Liver (tissue), 9 donors: ENCODE measurements around the gene OTUD5. TPM values are rescaled to one million over a fixed set of nuclear protein-coding genes. Genes with fewer than 3 reads are reported as not detected.

Experiments
- DNase-seq: peaks from one replicate; pipeline ENCODE4 v3.0.0-alpha.2; 2017; ENCODE audit warnings: low spot score
- H3K27ac ChIP-seq, 2 donors: one replicate each; pipeline ENCODE4 v1.7.0; 2013; ENCODE audit warnings: inconsistent platforms in 2 of 2, low read length in 2 of 2, control low read depth in 1 of 2, low read depth in 1 of 2, mild to moderate bottlenecking in 1 of 2
- H3K27me3 ChIP-seq, 4 donors: one replicate each; pipeline versions ENCODE4 v1.6.1 to v1.7.0; 2013; ENCODE audit warnings: low read length in 3 of 4, inconsistent platforms in 1 of 4, mild to moderate bottlenecking in 1 of 4, moderate library complexity in 1 of 4; ENCODE audit not compliant: control insufficient read depth in 4 of 4, insufficient read depth in 4 of 4
- H3K36me3 ChIP-seq, 4 donors: one replicate each; pipeline versions ENCODE4 v1.6.1 to v1.7.0; 2013; ENCODE audit warnings: low read length in 3 of 4, mild to moderate bottlenecking in 3 of 4, low read depth in 1 of 4, moderate library complexity in 1 of 4; ENCODE audit not compliant: control insufficient read depth in 4 of 4, insufficient read depth in 3 of 4
- H3K4me1 ChIP-seq, 4 donors: one replicate each; pipeline versions ENCODE4 v1.6.1 to v1.7.0; 2013; ENCODE audit warnings: low read length in 3 of 4, mild to moderate bottlenecking in 3 of 4, moderate library complexity in 1 of 4; ENCODE audit not compliant: control insufficient read depth in 4 of 4, insufficient read depth in 4 of 4
- H3K4me3 ChIP-seq, 3 donors: one replicate each; pipeline versions ENCODE4 v1.6.1 to v1.7.0; 2013; ENCODE audit warnings: low read length in 3 of 3, control low read depth in 1 of 3, low read depth in 1 of 3, mild to moderate bottlenecking in 1 of 3
- H3K9ac ChIP-seq, 2 donors: one replicate each; pipeline ENCODE4 v1.7.0; 2013; ENCODE audit warnings: low read length in 2 of 2, mild to moderate bottlenecking in 2 of 2, moderate library complexity in 2 of 2, control low read depth in 1 of 2, low read depth in 1 of 2
- H3K9me3 ChIP-seq, 4 donors: one replicate each; pipeline versions ENCODE4 v1.6.1 to v1.7.0; 2013; ENCODE audit warnings: low read length in 3 of 4; ENCODE audit not compliant: control insufficient read depth in 4 of 4
- EGR1 ChIP-seq, 2 donors: IDR thresholded peaks; 2 replicates each; pipeline ENCODE4 v1.6.1; 2016 to 2018; ENCODE audit warnings: antibody characterized with exemption in 2 of 2, low read depth in 2 of 2
- FOXA1 ChIP-seq: IDR thresholded peaks from 2 replicates; pipeline ENCODE4 v1.6.1; 2016; ENCODE audit warnings: antibody characterized with exemption
- FOXA2 ChIP-seq: IDR thresholded peaks from 2 replicates; pipeline ENCODE4 v1.6.1; 2016; ENCODE audit warnings: antibody characterized with exemption
- HNF4A ChIP-seq, 2 donors: conservative IDR thresholded peaks; 2 replicates each; pipeline ENCODE4 v1.6.1; 2016; ENCODE audit warnings: antibody characterized with exemption in 2 of 2, mild to moderate bottlenecking in 2 of 2
- HNF4G ChIP-seq: IDR thresholded peaks from 2 replicates; pipeline ENCODE4 v1.6.1; 2016; ENCODE audit warnings: antibody characterized with exemption
- JUND ChIP-seq, 2 donors: IDR thresholded peaks; 2 replicates each; pipeline ENCODE4 v1.6.1; 2016; ENCODE audit warnings: antibody characterized with exemption in 2 of 2
- NR2F2 ChIP-seq: IDR thresholded peaks from 2 replicates; pipeline ENCODE4 v1.6.1; 2016; ENCODE audit warnings: antibody characterized with exemption
- RXRA ChIP-seq, 2 donors: IDR thresholded peaks; 2 replicates each; pipeline ENCODE4 v1.6.1; 2017 to 2018; ENCODE audit warnings: antibody characterized with exemption in 2 of 2, mild to moderate bottlenecking in 1 of 2
- SP1 ChIP-seq: IDR thresholded peaks from 2 replicates; pipeline ENCODE4 v1.6.1; 2018; ENCODE audit warnings: antibody characterized with exemption, mild to moderate bottlenecking
- TAF1 ChIP-seq: conservative IDR thresholded peaks from 2 replicates; pipeline ENCODE4 v1.6.1; 2016; ENCODE audit warnings: antibody characterized with exemption, mild to moderate bottlenecking
- YY1 ChIP-seq: IDR thresholded peaks from 2 replicates; pipeline ENCODE4 v1.6.1; 2016; ENCODE audit warnings: antibody characterized with exemption, mild to moderate bottlenecking
- WGBS: extraction: QIAGEN DNeasy Blood & Tissue Kit; methylation state at CpG from one replicate; pipeline ENCODE4 v1.1.7; 2013; 5-methylcytosine and 5-hydroxymethylcytosine counted together
- polyA plus RNA-seq, 2 donors: library from polyadenylated mRNA; stranded (reverse) in 1 of 2; unstranded in 1 of 2; fragments of 200-250 nt in 1 of 2; fragments of >200 nt in 1 of 2; fragmentation: Nextera tagmentation in 1 of 2; extraction: Ambion mirVana in 1 of 2; gene quantifications; one replicate each; pipeline versions ENCODE4 v1.2.1 to v1.2.3, GENCODE V29; 2013 to 2015
- total RNA-seq, 2 donors: library from RNA; depleted of rRNA; stranded (reverse); fragments of >200 nt; gene quantifications; one replicate each; pipeline ENCODE4 v1.2.3, GENCODE V29; 2014
- TF ChIP-seq, protein P1 (sequence below): IDR thresholded peaks from 2 replicates; pipeline ENCODE4 v1.6.1; 2016; ENCODE audit warnings: antibody characterized with exemption
- TF ChIP-seq, protein P2 (sequence below): IDR thresholded peaks from 2 replicates; pipeline ENCODE4 v1.6.1; 2016; ENCODE audit warnings: antibody characterized with exemption, mild to moderate bottlenecking
- TF ChIP-seq, protein P3 (sequence below): IDR thresholded peaks from 2 replicates; pipeline ENCODE4 v1.6.1; 2016; ENCODE audit warnings: antibody characterized with exemption
- TF ChIP-seq, protein P4 (sequence below): fragments of 150-350 bp; IDR thresholded peaks from 2 replicates; pipeline ENCODE4 v1.5.1; 2017; ENCODE audit warnings: improper control_type of control experiment, low read depth, low read length; ENCODE audit not compliant: missing input control
- donor health status: healthy.
- donor health status: healthy.
- donor health status: healthy.
- donor health status: healthy.
- donor health status: healthy.

Gene OTUD5
- total and polyA plus RNA-seq, 4 donors: 9.3 to 29.3 (median 17.9) TPM

DNA sequence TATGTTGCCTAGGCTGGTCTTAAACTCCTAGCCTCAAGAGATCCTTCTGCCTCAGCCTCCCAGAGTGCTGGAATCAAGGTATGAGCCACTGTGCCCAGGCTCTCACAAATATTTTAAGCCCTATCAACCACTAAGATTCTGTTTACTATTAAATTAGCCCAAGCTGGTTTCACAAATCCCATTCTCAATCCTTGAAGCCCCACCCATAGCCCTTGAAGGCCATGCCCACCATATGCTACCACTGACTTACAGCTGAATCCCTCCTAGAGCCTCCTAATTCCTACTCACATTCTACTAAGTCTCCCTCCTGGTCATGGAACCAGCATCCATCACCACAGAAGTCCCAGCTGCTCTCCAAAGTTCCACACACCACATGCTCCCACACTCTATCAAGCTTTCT is 34.9 kb upstream of the OTUD5 start:
- TF ChIP-seq, protein P1, sequence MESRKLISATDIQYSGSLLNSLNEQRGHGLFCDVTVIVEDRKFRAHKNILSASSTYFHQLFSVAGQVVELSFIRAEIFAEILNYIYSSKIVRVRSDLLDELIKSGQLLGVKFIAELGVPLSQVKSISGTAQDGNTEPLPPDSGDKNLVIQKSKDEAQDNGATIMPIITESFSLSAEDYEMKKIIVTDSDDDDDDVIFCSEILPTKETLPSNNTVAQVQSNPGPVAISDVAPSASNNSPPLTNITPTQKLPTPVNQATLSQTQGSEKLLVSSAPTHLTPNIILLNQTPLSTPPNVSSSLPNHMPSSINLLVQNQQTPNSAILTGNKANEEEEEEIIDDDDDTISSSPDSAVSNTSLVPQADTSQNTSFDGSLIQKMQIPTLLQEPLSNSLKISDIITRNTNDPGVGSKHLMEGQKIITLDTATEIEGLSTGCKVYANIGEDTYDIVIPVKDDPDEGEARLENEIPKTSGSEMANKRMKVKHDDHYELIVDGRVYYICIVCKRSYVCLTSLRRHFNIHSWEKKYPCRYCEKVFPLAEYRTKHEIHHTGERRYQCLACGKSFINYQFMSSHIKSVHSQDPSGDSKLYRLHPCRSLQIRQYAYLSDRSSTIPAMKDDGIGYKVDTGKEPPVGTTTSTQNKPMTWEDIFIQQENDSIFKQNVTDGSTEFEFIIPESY: no peak
- no peak for TF ChIP-seq JUND (IDR thresholded peaks at IDR 0.05)
- no peak overlapping the region for H3K4me3 ChIP-seq
- no peaks in the 10 kb centered on the region for H3K9me3 ChIP-seq
- H3K36me3 ChIP-seq: peaks cover 4 to 45% (median 13%) of the 10 kb centered on the region in 4 donors
- no peak for DNase-seq
- no peaks in the 10 kb centered on the region for H3K4me1 ChIP-seq
- no peaks in the 10 kb centered on the region for H3K27me3 ChIP-seq
- no peak overlapping the region for H3K27ac ChIP-seq
- H3K9ac ChIP-seq: no peak overlapping the region

DNA sequence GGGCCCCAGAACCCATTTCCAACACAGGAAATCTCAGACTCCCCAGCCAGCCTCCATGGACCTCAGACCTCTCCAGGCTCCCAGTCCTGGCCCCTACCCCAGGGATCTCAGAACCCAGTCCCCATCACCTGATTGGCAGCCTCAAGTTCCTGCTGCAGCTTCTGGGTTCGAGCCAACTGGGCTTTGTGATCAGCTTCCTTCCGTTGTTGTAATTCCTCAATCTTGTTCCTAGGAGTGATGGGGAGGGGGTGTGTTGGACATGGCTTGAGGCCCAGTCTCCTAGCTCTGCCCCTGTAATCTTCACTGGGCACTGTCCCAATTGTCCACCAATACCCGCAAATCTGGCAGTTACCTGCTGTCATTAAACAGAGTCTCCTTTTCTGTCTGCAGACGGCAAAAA is 32.1 kb upstream of the OTUD5 start:
- no peaks in the 10 kb centered on the region for H3K27me3 ChIP-seq
- 90% methylated on average over 4 of the region's 4 CpGs for WGBS

More for the DNA sequence above, 32.1 kb upstream of the OTUD5 start:
- no peak for DNase-seq
- H3K36me3 ChIP-seq: peaks cover 2 to 46% (median 13%) of the 10 kb centered on the region in 4 donors
- H3K9me3 ChIP-seq: no peaks in the 10 kb centered on the region
- H3K27ac ChIP-seq: no peak overlapping the region
- H3K4me1 ChIP-seq: no peaks in the 10 kb centered on the region
- TF ChIP-seq EGR1 (IDR thresholded peaks at IDR 0.05; ENCODE audit: low read depth in 2 of 2) (no peak), TAF1 (no peak), NR2F2 (no peak), FOXA1 (no peak), RXRA (IDR thresholded peaks at IDR 0.05) (no peak), YY1 (no peak), HNF4G (no peak), HNF4A (conservative IDR thresholded peaks at IDR 0.05) (no peak), FOXA2 (no peak), SP1 (no peak)
- TF ChIP-seq, protein P2, sequence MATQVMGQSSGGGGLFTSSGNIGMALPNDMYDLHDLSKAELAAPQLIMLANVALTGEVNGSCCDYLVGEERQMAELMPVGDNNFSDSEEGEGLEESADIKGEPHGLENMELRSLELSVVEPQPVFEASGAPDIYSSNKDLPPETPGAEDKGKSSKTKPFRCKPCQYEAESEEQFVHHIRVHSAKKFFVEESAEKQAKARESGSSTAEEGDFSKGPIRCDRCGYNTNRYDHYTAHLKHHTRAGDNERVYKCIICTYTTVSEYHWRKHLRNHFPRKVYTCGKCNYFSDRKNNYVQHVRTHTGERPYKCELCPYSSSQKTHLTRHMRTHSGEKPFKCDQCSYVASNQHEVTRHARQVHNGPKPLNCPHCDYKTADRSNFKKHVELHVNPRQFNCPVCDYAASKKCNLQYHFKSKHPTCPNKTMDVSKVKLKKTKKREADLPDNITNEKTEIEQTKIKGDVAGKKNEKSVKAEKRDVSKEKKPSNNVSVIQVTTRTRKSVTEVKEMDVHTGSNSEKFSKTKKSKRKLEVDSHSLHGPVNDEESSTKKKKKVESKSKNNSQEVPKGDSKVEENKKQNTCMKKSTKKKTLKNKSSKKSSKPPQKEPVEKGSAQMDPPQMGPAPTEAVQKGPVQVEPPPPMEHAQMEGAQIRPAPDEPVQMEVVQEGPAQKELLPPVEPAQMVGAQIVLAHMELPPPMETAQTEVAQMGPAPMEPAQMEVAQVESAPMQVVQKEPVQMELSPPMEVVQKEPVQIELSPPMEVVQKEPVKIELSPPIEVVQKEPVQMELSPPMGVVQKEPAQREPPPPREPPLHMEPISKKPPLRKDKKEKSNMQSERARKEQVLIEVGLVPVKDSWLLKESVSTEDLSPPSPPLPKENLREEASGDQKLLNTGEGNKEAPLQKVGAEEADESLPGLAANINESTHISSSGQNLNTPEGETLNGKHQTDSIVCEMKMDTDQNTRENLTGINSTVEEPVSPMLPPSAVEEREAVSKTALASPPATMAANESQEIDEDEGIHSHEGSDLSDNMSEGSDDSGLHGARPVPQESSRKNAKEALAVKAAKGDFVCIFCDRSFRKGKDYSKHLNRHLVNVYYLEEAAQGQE: no peak
- TF ChIP-seq, protein P3, sequence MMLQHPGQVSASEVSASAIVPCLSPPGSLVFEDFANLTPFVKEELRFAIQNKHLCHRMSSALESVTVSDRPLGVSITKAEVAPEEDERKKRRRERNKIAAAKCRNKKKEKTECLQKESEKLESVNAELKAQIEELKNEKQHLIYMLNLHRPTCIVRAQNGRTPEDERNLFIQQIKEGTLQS: no peak
- TF ChIP-seq, protein P4, sequence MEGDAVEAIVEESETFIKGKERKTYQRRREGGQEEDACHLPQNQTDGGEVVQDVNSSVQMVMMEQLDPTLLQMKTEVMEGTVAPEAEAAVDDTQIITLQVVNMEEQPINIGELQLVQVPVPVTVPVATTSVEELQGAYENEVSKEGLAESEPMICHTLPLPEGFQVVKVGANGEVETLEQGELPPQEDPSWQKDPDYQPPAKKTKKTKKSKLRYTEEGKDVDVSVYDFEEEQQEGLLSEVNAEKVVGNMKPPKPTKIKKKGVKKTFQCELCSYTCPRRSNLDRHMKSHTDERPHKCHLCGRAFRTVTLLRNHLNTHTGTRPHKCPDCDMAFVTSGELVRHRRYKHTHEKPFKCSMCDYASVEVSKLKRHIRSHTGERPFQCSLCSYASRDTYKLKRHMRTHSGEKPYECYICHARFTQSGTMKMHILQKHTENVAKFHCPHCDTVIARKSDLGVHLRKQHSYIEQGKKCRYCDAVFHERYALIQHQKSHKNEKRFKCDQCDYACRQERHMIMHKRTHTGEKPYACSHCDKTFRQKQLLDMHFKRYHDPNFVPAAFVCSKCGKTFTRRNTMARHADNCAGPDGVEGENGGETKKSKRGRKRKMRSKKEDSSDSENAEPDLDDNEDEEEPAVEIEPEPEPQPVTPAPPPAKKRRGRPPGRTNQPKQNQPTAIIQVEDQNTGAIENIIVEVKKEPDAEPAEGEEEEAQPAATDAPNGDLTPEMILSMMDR: no peak
- no peak overlapping the region for H3K4me3 ChIP-seq
- no peak overlapping the region for H3K9ac ChIP-seq
